Measurements from ENCODE around the gene C2orf92.

DNA sequence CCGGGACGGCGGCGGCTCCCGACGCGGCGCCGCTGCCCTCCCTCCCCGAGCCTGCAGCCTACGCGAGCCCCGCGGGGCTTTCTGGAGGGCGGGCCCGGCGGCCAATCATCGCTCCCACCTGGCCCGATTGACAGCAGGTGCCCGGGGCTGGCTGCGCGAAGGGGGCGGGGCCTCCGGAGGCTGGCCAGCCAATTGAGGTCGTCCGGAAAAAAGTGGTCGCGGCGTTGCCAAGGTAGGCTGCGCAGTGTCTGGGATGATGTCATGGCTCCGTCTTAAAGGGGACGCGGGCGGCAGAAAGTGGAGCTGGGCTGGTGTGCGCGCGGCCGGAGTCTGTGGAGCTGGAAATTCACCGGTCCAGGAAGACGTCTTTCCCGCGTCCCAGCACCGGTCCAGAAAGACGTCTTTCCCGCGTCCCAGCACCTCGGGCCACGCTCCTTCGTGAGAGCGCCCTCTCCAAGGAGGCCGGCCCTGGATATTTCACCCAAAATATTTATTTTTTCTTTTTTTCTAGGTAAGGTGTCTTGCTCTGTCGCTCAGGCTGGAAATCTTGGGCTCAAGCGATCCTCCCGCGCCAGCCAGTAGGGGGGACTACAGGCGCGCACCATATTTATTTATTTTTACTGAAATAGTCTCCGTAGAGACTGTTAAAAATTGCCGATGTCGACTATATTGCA lies 5.4 kb upstream of the C2orf92 start, which contains the start of gene ACTR1B:
- TF ChIP-seq CTCF (IDR thresholded peaks at IDR 0.05) (peak; percentile 49 to 73 (median 54)), POLR2A (IDR thresholded peaks at IDR 0.05) (peak; percentile 47), POLR2AphosphoS5 (IDR thresholded peaks at IDR 0.05) (peak in 2 of 3 donors; percentile 78 to 84)

Measured in breast epithelium (tissue), 3 donors.